HEK293 (cell line): Measurements from ENCODE around the gene CCDC190.

Source experiments
- CTCF ChIP-seq: fragments of 450-650 bp; formaldehyde crosslinking; IDR thresholded peaks from 2 replicates; pipeline ENCODE4 v1.5.1; 2016; ENCODE audit warnings: missing biosample characterization, missing genetic modification characterization
- PBX3 ChIP-seq: sonication (generic); formaldehyde crosslinking; IDR thresholded peaks from 2 replicates; pipeline ENCODE4 v1.8.1; 2022; ENCODE audit warnings: mild to moderate bottlenecking, moderate library complexity, missing genetic modification reagents
- YY1 ChIP-seq: fragments of 450-650 bp; formaldehyde crosslinking; IDR thresholded peaks from 2 replicates; pipeline ENCODE4 v1.5.1; 2018; ENCODE audit warnings: missing biosample characterization, missing genetic modification characterization
- ZNF138 ChIP-seq: fragments of 450-650 bp; formaldehyde crosslinking; IDR thresholded peaks from 2 replicates; pipeline ENCODE4 v1.5.1; 2016; ENCODE audit warnings: missing biosample characterization, missing genetic modification characterization, borderline replicate concordance
- ZNF148 ChIP-seq: fragments of 450-650 bp; formaldehyde crosslinking; IDR thresholded peaks from 2 replicates; pipeline ENCODE4 v1.5.0; 2017; ENCODE audit warnings: missing biosample characterization, missing genetic modification characterization, borderline replicate concordance
- ZNF214 ChIP-seq: fragments of 450-650 bp; formaldehyde crosslinking; IDR thresholded peaks from 2 replicates; pipeline ENCODE4 v1.5.1; 2017; ENCODE audit warnings: missing biosample characterization, mild to moderate bottlenecking, missing genetic modification characterization, borderline replicate concordance
- ZNF26 ChIP-seq: fragments of 450-650 bp; formaldehyde crosslinking; IDR thresholded peaks from 2 replicates; pipeline ENCODE4 v1.5.1; 2016; ENCODE audit warnings: missing biosample characterization, missing genetic modification characterization
- ZNF621 ChIP-seq: fragments of 450-650 bp; formaldehyde crosslinking; IDR thresholded peaks from 2 replicates; pipeline ENCODE4 v1.5.1; 2017; ENCODE audit warnings: missing biosample characterization, missing genetic modification characterization
- ZNF626 ChIP-seq: fragments of 450-650 bp; sonication (Bioruptor Pico); formaldehyde crosslinking; IDR thresholded peaks from 2 replicates; pipeline ENCODE4 v1.5.1; 2018; ENCODE audit warnings: missing biosample characterization, missing genetic modification characterization, inconsistent platforms

DNA sequence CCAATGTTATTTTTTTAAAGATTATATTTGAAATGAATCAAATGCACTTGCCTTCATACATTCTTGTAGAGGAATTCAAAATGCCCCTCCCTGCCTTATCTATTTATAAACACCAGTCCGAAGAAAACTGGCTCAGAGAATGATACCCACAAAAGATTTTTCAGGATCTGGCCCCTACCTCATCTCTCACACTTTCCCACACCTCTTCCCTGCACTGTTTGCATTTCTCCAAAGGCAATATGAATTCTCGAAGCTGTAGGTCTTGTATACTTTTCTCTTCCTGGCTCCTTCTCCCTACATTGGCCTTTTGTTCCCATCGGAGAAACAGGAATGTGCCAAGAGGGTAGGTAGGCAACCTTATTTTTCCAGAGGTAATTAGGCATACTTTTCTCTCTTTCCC lies 12.0 kb upstream of the CCDC190 start:
- TF ChIP-seq PBX3 (CRISPR knock-in tag) (no peak), YY1 (tag by site-specific recombination) (no peak), ZNF626 (tag by site-specific recombination) (no peak), ZNF621 (tag by site-specific recombination) (no peak), ZNF214 (tag by site-specific recombination) (no peak), CTCF (tag by site-specific recombination) (no peak), ZNF148 (no peak), ZNF26 (tag by site-specific recombination) (no peak), ZNF138 (no peak)
